NCI-H2029 (cell line): ENCODE results near the gene AKR1C2.
"Not testable (repeated sequence)": the region's sequence is repeated elsewhere in the genome, so short reads cannot be mapped to it uniquely, and the experiment has no call there.

ENCODE experiments used
- DNase-seq: peaks from one replicate; lab custom pipeline; 2025; lab: John Stamatoyannopoulos, UW

The AKR1C2 gene

DNA sequence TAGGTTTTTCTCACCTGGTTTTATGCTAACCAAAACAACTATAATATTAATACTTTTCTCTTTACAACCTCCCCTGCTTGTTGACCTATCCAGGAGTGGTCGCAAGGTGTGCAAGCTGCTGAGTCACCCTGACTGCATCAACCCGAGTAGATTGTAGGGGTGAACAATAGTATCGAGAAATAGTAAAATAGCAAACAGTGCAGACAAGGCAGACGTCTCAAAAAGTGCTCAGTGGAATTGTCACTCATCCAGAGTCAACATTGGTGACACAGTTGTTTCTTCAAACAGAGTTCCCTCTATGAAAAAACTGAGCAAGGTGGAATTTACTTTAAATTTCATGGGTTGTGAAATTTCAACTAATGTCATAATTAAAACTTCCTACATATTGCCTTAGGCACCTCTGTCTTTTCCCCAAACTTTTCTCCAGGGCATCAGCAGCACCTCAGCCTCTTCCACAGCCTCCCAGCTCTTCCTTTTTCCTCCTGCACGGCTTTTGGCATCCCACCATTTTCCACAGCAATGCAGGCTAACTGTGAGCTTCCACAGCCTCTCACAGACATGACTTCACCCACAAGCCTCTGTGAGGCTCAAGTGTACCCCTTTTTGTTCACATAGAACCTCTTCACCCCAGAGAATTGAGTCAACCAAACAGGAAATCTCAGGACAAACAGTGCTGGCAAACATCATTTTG is 46.6 kb downstream of the AKR1C2 start:
- DNase-seq, result not testable (repeated sequence)

DNA sequence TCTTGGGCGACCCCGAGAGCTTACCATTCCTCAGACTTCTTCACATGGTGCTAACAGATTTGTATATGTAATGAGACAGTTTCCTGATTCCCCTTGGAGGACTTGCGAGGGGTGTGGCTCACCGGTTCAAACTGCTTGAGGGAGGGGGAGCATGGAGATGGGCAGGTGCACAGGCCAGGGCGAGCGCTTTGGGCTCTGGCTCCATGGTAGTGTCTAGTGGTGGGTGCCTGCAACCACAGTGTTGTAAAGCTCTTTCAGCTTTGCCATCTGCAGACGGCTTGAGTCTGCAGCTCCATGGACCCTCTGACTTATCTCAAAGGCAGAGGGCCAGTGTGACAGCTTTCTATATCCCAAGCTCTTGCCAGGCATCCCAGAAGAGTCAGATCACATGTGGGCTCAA is 47.6 kb downstream of the AKR1C2 start:
- DNase-seq, result not testable (repeated sequence)

DNA sequence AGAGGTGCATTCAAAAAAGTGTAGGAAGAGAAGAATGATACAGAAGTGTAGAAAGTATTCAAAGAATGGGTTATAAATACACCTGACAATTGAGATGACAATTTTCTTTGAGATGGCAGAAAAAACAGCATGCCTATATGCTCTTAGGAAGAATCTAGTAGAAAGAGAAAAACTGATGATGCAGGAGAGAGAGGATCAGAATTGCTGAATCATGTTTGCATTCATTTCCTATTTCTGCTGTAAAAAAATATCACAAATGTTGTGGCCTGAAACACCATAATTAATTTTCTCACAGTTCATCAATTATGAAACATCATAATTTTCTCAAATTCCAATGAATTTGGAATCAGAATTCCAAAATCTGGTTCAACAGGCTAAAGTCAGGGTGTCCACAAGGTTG is 50.3 kb downstream of the AKR1C2 start:
- DNase-seq, result no peak

DNA sequence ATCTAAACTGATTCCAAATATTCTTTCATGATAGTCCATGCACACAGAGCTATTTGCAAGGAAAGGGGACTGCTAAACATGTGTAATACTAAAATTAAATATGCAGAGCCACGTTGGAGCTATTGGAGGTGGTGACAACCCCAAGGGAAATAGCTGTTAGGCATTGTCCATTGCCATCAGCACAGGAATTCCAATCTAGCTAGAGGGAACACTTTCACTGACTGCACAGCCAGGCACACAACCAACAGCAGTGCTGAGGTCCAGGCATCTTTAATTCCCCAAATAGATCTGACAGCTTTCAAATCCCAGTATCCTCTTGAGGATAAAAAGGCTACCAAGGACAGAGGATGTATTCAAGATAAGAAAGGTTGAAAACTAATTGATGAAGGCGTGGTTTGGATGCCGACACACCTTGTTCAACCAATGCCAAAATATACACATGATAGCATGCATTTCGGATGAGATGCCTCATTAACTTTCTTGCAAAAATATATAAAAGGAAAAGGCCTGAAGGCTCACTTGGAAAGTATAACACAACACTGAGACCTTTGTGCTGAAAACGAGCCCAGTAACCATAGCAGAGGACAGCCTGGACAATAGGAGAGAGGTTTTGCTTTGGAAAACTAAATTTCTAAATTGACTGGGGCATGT is 52.0 kb downstream of the AKR1C2 start:
- not testable (repeated sequence) for DNase-seq

DNA sequence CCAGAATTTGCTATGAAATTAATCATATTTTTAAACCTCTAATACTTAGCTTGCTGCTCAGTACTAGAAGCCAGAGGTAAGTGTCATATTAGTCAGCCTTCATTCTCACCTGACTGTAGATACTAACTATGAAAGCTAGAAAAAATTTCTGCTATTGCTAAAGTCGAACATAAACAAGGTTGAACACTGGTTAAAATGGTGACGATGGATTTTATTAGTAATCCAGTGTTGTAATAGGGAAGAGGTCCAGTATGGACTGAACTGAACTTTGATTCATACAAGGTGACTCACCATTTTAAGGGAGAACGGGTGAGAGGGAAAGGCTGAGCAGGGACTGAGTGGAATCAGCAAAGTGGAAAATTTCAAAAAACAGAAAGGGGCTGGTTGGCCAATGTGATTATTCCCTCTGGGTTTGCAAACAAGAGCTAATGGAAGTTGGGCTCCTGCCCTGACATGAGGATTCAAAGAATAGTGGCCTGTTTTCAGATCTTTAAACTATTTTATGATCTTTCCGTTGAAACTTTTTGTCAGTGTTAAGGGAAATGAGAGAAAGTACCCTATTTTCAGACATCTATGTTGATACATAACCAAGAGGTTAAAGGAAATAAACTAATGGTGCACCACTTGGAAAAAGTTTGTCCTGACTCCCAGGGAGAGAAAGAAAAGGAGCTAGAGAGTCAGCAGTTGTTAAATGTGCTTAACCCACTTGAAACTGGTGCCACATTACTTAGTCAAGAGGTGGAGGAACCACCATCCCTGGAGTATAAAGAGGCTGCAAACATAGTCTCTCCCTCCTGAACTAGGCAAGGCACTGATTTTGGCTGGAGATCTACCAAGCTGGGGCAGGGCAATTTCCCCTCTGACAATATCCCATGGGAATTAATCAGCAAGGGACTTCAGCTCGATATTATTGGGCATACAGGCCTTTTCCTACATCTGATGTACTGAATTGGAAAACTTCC is 55.7 kb downstream of the AKR1C2 start:
- no peak for DNase-seq

DNA sequence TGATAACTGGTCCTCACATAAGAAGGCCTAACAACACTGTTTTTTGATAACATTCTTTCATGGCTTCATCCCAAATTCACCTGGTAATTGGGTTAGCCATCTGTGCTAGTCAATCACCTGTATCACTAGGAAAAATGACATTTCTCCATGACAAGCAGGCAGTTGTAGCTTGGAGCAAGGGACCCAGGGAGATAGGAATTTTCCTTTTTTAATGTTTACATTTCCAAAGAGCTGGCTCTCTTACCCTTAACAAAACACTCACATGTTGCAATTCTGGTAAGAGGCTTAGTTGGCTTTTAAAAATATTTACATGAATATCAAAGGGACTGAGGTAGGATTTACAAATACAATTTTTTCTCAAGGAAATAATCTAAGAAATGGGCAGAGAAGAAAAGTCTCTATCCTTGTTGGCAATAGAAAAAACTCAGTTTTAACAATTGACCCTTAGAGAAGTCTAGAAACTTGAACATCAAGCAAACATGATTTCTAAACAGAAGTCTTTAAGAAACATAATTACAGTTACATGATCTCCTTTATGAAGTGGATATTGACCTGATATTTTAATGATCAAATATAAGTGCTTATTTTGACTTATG is 56.5 kb downstream of the AKR1C2 start:
- DNase-seq, result no peak

DNA sequence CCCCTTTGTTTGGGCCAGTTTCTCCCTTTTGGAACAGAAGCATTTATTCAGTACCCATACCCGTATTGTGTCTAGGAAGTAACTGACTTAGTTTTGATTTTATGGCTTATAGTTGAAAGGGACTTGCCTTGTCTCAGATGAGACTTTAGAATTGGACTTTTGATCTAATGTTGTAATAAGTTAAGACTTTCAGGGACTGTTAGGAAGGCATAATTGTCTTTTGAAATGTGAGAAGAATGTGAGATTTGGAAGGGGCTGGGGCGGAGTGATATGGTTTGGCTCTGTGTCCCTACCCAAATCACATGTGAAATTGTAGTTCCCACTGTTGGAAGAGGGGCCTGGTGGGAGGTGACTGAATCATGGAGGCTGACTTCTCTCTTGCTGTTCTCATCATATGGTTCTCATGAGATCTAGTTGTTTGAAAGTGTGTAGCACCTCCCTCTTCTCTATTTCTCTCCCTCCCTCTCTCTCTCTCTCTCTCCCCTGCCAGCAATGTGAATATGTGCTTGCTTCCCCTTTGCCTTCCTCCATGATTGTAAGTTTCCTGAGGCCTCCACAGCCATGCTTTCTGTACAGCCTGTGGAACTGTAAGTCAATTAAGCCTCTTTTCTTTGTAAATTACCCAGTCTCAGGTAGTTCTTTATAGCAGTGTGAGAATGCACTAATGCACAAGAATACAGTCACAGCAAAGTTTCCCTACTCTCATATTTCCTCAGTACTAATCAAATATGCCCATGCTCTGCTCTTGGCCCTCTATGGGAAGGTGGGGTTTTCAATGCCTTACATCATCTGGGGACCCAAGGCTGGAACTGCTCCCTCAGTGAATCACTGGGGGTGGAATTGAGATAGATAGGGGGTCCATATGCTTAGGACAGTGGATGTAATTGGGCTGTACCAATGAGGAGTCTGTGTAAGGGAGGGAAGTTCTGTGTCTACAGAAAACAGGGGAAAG is 57.6 kb downstream of the AKR1C2 start:
- DNase-seq, result no peak

DNA sequence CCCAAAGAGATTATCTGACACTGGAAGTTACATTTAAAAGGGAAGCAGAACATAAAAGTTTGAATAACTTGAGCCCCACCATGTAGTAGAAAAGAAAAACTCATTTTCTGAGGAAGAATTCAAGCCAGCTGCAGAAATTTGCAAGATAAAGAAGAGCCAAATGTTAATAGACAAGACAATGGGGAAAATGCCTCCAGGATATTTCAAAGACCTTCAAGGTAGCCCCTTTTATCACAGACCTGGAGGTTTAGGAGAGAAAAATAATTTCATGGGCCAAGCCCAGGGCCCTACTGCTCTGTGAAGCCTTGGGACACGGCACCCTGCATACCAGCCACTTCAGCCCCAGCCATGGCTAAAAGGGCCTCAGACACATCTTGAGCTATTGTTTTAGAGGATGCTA is 58.8 kb downstream of the AKR1C2 start:
- DNase-seq, result no peak

DNA sequence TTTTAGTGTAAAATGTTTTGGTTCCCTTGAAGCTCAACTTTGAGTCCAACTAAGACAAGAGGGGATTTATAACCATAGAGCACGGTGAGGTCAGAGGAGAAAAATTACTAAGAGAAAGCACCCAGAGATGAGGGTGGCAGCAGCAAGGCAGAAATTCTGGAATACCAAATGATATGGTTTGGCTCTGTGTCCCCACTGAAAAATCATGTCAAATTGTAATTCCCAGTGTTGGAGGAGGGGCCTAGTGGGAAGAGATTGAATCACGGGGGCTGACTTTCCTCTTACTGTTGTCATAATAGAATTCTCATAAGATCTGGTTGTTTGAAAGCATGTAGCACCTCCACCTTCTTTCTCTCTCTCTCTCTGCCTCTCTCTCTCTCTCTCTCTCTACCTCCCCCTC is 59.8 kb downstream of the AKR1C2 start:
- DNase-seq, result no peak

DNA sequence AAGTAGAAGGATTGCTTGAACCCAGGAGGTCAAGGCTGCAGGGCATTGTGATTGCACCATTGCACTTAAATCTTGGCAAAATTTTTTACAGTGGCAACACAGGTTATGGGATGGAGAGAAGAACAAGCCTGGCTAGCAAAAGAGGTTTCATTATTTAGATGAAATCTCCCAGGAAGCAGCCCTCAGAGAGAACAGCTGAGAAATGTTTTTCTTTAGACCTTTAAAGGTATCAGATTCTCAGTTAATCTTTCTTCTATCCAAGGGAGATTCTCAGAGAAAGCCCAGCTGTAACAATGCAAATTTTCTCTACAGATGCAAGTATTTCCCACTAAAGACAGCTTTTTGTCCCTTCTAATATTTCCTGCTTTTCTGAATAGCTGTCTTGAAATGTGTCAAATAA is 60.2 kb downstream of the AKR1C2 start:
- not testable (repeated sequence) for DNase-seq

DNA sequence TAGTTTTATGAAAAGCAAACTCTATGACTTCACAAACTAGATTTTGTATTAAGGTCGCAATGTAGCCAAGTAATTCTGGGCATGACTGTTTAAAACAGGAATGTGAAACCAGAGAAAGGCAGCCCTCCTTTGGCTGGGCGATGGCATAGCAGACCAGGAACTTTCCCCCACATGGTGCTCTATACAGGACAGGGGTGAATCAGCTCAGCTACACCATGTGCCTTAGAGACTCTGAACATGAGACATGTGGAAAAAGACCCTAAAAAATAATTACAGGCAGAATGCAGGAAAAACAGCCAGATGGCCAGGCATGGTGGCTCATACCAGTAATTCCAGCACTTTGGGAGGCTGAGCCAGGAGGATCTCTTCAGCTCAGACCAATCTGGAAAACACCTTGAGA is 60.7 kb downstream of the AKR1C2 start:
- not testable (repeated sequence) for DNase-seq

DNA sequence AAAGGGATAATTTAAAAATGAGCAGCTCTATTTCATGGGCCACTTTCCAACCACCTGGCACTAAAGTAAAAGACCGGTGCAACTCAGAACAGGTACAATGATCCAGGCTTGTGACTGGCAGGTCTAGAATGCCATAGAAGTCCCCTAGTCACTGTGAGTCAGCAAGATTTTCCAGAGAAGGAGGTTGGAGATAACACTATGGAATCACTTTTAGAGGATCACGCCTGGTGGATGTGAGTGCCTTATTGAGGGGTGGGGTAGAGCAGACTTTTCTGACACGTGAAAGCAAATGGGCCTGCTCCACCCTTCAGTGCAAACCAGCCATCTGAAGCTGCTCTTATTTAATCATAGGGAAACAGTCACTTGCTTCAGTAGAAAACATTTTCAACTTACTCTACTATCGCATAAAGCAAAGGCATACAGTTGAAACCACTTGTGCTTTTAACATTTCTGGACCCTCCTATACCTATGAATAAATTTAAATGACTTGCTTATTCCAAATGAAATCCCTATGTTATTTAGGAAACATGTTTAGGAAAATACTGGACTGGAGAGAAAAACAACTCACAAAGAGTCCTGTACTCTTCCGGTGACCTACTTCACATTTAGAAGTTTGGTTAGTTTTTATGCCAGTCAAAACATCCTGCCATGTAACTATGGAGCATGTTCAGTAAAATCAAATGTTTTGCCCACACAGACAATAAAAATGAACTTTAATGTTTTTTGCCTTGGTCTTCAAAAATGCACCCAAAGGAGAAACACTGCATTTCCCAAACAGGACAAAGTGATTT is 61.9 kb downstream of the AKR1C2 start:
- no peak for DNase-seq

DNA sequence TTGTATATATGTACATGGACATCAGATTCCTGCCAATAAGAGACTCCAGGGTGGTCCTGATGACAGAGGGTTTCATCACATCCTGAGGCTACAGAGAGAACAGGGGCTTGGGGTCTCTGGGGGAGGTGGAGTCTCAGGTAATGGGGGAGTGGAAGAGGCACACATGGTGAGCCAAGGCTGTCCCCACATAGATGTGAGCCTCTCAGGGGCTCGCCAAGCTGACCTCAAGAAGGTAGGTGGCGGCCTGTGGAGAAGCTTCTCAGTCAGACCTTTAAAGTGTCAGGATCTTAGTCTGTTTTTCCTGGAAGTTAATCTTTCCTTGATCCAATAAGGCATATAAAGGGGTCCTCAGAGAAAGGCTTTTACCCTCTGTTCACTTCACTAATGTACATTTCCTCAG is 62.7 kb downstream of the AKR1C2 start:
- DNase-seq, result not testable (repeated sequence)

DNA sequence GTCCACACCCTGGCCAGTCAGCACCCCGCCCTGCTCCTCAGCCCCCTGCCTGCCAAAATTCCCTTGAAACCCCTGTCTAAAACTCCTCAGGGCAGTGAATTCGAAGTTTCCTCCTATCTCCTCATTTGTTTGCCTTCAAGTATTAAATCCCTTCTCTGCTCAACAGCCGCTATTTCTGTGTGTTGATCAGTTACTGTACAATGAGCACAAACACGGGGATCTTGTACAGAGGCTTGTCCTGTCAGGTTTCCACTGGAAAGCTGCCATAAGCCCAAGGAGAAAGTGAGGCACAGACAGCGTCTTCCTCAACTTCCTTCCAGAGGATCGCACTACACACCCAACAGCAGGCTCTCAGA is 63.6 kb downstream of the AKR1C2 start:
- not testable (repeated sequence) for DNase-seq

DNA sequence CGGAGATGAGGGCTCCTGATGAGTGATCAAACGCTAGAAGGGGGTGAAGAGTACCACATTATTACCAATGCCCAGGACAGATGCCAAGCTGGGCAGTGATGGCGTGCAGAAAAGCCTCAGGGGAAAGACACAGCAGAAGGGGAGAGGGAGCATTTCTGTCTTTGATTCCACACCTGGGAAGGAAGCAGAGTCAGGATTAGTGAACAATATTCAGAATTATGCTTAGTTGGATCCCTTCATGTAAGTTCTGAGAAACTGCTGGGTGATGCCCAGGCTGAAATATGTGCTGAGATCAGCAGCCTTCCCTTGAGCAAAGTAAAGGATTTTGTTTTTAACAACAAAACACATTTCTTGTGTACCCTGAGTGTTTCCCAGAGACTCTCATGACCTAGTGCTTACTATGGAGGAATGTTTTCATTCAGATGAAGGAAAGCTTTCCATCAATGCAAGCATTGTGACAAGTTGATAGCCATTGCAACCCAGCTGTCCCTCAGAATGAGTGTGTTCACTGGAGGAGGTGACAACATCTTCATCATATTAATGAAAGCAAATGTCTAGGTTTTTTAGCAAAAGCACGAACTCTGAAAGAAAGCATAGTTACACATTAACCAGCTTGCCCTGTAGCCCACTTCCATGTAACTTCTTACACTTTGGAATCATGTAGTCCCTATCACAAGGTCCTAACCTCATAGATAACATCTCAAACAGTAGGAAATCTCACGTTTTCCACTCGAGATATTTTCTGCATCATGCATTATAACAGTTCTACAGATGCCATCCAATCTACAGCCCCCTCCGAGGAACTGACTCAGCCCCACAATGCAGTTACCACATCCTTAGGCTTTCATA is 64.2 kb downstream of the AKR1C2 start:
- no peak for DNase-seq
